ENCODE results near the gene HMGCS2.
A peak's percentile ranks its signal among the peaks of the same experiment; 100 is the strongest.

Gene HMGCS2

GRCh38 chr1:119768778-119769177 is at the start of gene HMGCS2:
TSS of gene HMGCS2 (minus strand) at chr1:119768905. CDS start at chr1:119768844, 61 bp downstream.
- DNase-seq (ENCODE audit: low read depth): no peak

GRCh38 chr1:119818181-119818580 is 49.5 kb upstream of the HMGCS2 start:
- no peak for DNase-seq (ENCODE audit: low read depth)

GRCh38 chr1:119816407-119816806 is 47.7 kb upstream of the HMGCS2 start:
- peak; percentile 48 for DNase-seq (ENCODE audit: low read depth)

- no peak for DNase-seq (ENCODE audit: low read depth)
Observed at GRCh38 chr1:119815928-119816327, 47.2 kb upstream of the HMGCS2 start.

- peak; percentile 61 for DNase-seq (ENCODE audit: low read depth)
Observed at GRCh38 chr1:119815361-119815760, 46.7 kb upstream of the HMGCS2 start.

GRCh38 chr1:119814288-119814687 is 45.6 kb upstream of the HMGCS2 start:
- DNase-seq (ENCODE audit: low read depth): no peak

GRCh38 chr1:119811985-119812557 is 43.4 kb upstream of the HMGCS2 start:
- DNase-seq (ENCODE audit: low read depth): no peak

- no peak for DNase-seq (ENCODE audit: low read depth)
Observed at GRCh38 chr1:119811387-119811786, 42.7 kb upstream of the HMGCS2 start, which contains the start of gene REG4. TSS of gene REG4 (minus strand) at chr1:119811460. CDS start at chr1:119808769, 2,691 bp downstream.

GRCh38 chr1:119808972-119809550 is 40.4 kb upstream of the HMGCS2 start:
- DNase-seq (ENCODE audit: low read depth): peak; percentile 53

GRCh38 chr1:119808491-119808890 is 39.8 kb upstream of the HMGCS2 start:
- peak; percentile 27 for DNase-seq (ENCODE audit: low read depth)

GRCh38 chr1:119806489-119806888 is 37.8 kb upstream of the HMGCS2 start:
- DNase-seq (ENCODE audit: low read depth): no peak

GRCh38 chr1:119805746-119806145 is 37.0 kb upstream of the HMGCS2 start:
- no peak for DNase-seq (ENCODE audit: low read depth)

GRCh38 chr1:119805247-119805646 is 36.5 kb upstream of the HMGCS2 start:
- no peak for DNase-seq (ENCODE audit: low read depth)

GRCh38 chr1:119799599-119800177 is 31.0 kb upstream of the HMGCS2 start:
- no peak for DNase-seq (ENCODE audit: low read depth)

- DNase-seq (ENCODE audit: low read depth): no peak
Observed at GRCh38 chr1:119799003-119799402, 30.3 kb upstream of the HMGCS2 start.

GRCh38 chr1:119797606-119798005 is 28.9 kb upstream of the HMGCS2 start:
- DNase-seq (ENCODE audit: low read depth): no peak

- DNase-seq (ENCODE audit: low read depth): no peak
Observed at GRCh38 chr1:119797162-119797561, 28.5 kb upstream of the HMGCS2 start.

- DNase-seq (ENCODE audit: low read depth): no peak
Observed at GRCh38 chr1:119795261-119796200, 26.8 kb upstream of the HMGCS2 start.

- DNase-seq (ENCODE audit: low read depth): peak; percentile 91
Observed at GRCh38 chr1:119794876-119795240, 26.2 kb upstream of the HMGCS2 start.

GRCh38 chr1:119794230-119794875 is 25.6 kb upstream of the HMGCS2 start:
- no peak for DNase-seq (ENCODE audit: low read depth)

- no peak for DNase-seq (ENCODE audit: low read depth)
Observed at GRCh38 chr1:119791377-119791776, 22.7 kb upstream of the HMGCS2 start.

Data from amniotic epithelial cell (primary cell).